Nephron (organoid): ENCODE measurements around the gene TLE5.

Experiments
- H3K27ac Mint-ChIP-seq, 3 experiments: 2 replicates each; pipeline ENCODE4 v1.8.0; 2020; ENCODE audit warnings: mixed read lengths in 3 of 3, mild to moderate bottlenecking in 2 of 3, moderate library complexity in 1 of 3
- H3K27me3 Mint-ChIP-seq: 2 replicates; pipeline ENCODE4 v1.8.0; 2021; ENCODE audit warnings: low read depth, mild to moderate bottlenecking, moderate library complexity, mixed read lengths
- H3K36me3 Mint-ChIP-seq: 2 replicates; pipeline ENCODE4 v1.8.0; 2020; ENCODE audit warnings: low read depth, mixed read lengths
- H3K4me1 Mint-ChIP-seq: 2 replicates; pipeline ENCODE4 v1.8.0; 2020; ENCODE audit warnings: mixed read lengths
- H3K4me3 Mint-ChIP-seq, 3 experiments: 2 replicates each; pipeline ENCODE4 v1.8.0; 2020; ENCODE audit warnings: mild to moderate bottlenecking in 3 of 3, mixed read lengths in 3 of 3, moderate library complexity in 2 of 3
- H3K9me3 Mint-ChIP-seq: 2 replicates; pipeline ENCODE4 v1.8.0; 2020; ENCODE audit warnings: mixed read lengths
- CTCF ChIP-seq, 3 experiments: fragments of 200-600 bp; sonication (generic); IDR thresholded peaks; one replicate each; pipeline ENCODE4 v1.5.0; 2021; ENCODE audit warnings: antibody characterized with exemption in 3 of 3; ENCODE audit not compliant: unreplicated experiment in 3 of 3

Gene TLE5

GRCh38 chr19:3034656-3035541 lies 27.4 kb downstream of the TLE5 start:
- Mint-ChIP-seq H3K27ac (peak overlapping the region; percentile 85 to 95 (median 92)), H3K4me3 (peak overlapping the region; percentile 85 to 88 (median 87)), H3K27me3 (peaks cover 66% of the 10 kb centered on the region), H3K4me1 (peaks cover 31% of the 10 kb centered on the region), H3K9me3 (peaks cover 3% of the 10 kb centered on the region), H3K36me3 (no peaks in the 10 kb centered on the region)
- TF ChIP-seq CTCF (IDR thresholded peaks at IDR 0.05; ENCODE audit: unreplicated experiment in 3 of 3): no peak

GRCh38 chr19:3034406-3034655 lies 28.0 kb downstream of the TLE5 start:
- H3K4me3 Mint-ChIP-seq: peak overlapping the region; percentile 85 to 88 (median 87)
- peaks cover 25% of the 10 kb centered on the region for H3K4me1 Mint-ChIP-seq
- H3K9me3 Mint-ChIP-seq: peaks cover 3% of the 10 kb centered on the region
- peak overlapping the region; percentile 85 to 95 (median 92) for H3K27ac Mint-ChIP-seq
- peaks cover 65% of the 10 kb centered on the region for H3K27me3 Mint-ChIP-seq
- H3K36me3 Mint-ChIP-seq: no peaks in the 10 kb centered on the region
- no peak for TF ChIP-seq CTCF (IDR thresholded peaks at IDR 0.05; ENCODE audit: unreplicated experiment in 3 of 3)

GRCh38 chr19:3033595-3034405 lies 28.5 kb downstream of the TLE5 start:
- no peaks in the 10 kb centered on the region for H3K36me3 Mint-ChIP-seq
- peaks cover 3% of the 10 kb centered on the region for H3K9me3 Mint-ChIP-seq
- H3K4me1 Mint-ChIP-seq: peaks cover 24% of the 10 kb centered on the region
- peak overlapping the region; percentile 85 to 95 (median 92) for H3K27ac Mint-ChIP-seq
- peaks cover 62% of the 10 kb centered on the region for H3K27me3 Mint-ChIP-seq
- H3K4me3 Mint-ChIP-seq: peak overlapping the region; percentile 85 to 88 (median 87)
- TF ChIP-seq CTCF (IDR thresholded peaks at IDR 0.05; ENCODE audit: unreplicated experiment in 3 of 3): no peak

GRCh38 chr19:3031607-3031867 lies 30.8 kb downstream of the TLE5 start:
- Mint-ChIP-seq H3K27ac (peak overlapping the region in 2 of 3 experiments; percentile 2 to 48), H3K9me3 (peaks cover 3% of the 10 kb centered on the region), H3K36me3 (no peaks in the 10 kb centered on the region), H3K27me3 (peaks cover 67% of the 10 kb centered on the region), H3K4me1 (peaks cover 24% of the 10 kb centered on the region), H3K4me3 (peak overlapping the region; percentile 46 to 71 (median 69))
- TF ChIP-seq CTCF (IDR thresholded peaks at IDR 0.05; ENCODE audit: unreplicated experiment in 3 of 3): no peak

GRCh38 chr19:3029065-3029923 lies 33.0 kb downstream of the TLE5 start, which contains the start of gene TLE2:
Gene TLE2, minus strand, starts transcription at chr19:3029280. Its CDS starts 376 bp downstream, at chr19:3028904.
- peak within 1 kb of the TSS in 2 of 3 experiments; percentile 48 to 68 for H3K27ac Mint-ChIP-seq
- peaks cover 14% of the 10 kb centered on the region for H3K4me1 Mint-ChIP-seq
- H3K27me3 Mint-ChIP-seq: peaks cover 77% of the 10 kb centered on the region
- H3K9me3 Mint-ChIP-seq: peaks cover 3% of the 10 kb centered on the region
- TF ChIP-seq CTCF (IDR thresholded peaks at IDR 0.05; ENCODE audit: unreplicated experiment in 3 of 3): no peak
- no peaks in the 10 kb centered on the region for H3K36me3 Mint-ChIP-seq
- peak within 1 kb of the TSS; percentile 75 to 84 (median 83) for H3K4me3 Mint-ChIP-seq
